CD4-positive, alpha-beta T cell (primary cell): ENCODE measurements around the gene AOC3. TPM values are rescaled to one million over a fixed set of nuclear protein-coding genes. Genes with fewer than 3 reads are reported as not detected.
"Not testable (repeated sequence)": the region's sequence is repeated elsewhere in the genome, so short reads cannot be mapped to it uniquely, and the experiment has no call there.

ENCODE experiments used
- ATAC-seq: fragments of 200-7000 bp; cut with Tn5 transposase; one replicate; pipeline ENCODE4 v1.10.0; 2022; ENCODE audit warnings: mild to moderate bottlenecking; ENCODE audit not compliant: poor library complexity
- CTCF ChIA-PET: fragments of 350-600 bp; sonication (Branson Sonifier 250); formaldehyde crosslinking; loops from one replicate; lab custom pipeline; 2021; ENCODE audit warnings: antibody characterized with exemption, inconsistent platforms; lab: Charles Lee
- POLR2A ChIA-PET: fragments of 350-600 bp; sonication (Branson Sonifier 250); formaldehyde crosslinking; loops from one replicate; lab custom pipeline; 2021; ENCODE audit warnings: antibody characterized with exemption, inconsistent platforms; lab: Charles Lee
- DNase-seq, 14 experiments: peaks; one replicate each; pipeline ENCODE4 v3.0.0-alpha.2; 2013 to 2020; ENCODE audit warnings: mixed read lengths in 2 of 14
- H3K27ac ChIP-seq, 2 donors: one replicate each; pipeline versions ENCODE4 v1.5.1 to v1.7.0; 2013; ENCODE audit warnings: low read length in 2 of 2, low read depth in 1 of 2, mild to moderate bottlenecking in 1 of 2
- H3K27me3 ChIP-seq, 2 experiments: 1 replicate in 1 of 2; 2 replicates in 1 of 2; pipeline versions ENCODE4 v1.6.1 to v1.7.0; 2013; ENCODE audit warnings: low read length in 2 of 2, control low read depth in 1 of 2, mild to moderate bottlenecking in 1 of 2, moderate library complexity in 1 of 2; ENCODE audit not compliant: insufficient read depth in 2 of 2, control insufficient read depth in 1 of 2
- H3K36me3 ChIP-seq: one replicate; pipeline ENCODE4 v1.6.1; 2013; ENCODE audit warnings: low read length, control low read depth; ENCODE audit not compliant: insufficient read depth
- H3K4me1 ChIP-seq: one replicate; pipeline ENCODE4 v1.6.1; 2013; ENCODE audit warnings: low read length, control low read depth; ENCODE audit not compliant: insufficient read depth
- H3K4me3 ChIP-seq: one replicate; pipeline ENCODE4 v1.5.1; 2013; ENCODE audit warnings: mild to moderate bottlenecking, low read length, moderate library complexity
- H3K9me3 ChIP-seq, 2 experiments: 1 replicate in 1 of 2; 2 replicates in 1 of 2; pipeline versions ENCODE4 v1.6.1 to v1.7.0; 2013; ENCODE audit warnings: low read length in 2 of 2, mild to moderate bottlenecking in 2 of 2, control low read depth in 1 of 2, moderate library complexity in 1 of 2; ENCODE audit not compliant: control insufficient read depth in 1 of 2, insufficient read depth in 1 of 2
- H3K27ac Mint-ChIP-seq: one replicate; pipeline ENCODE4 v1.8.0; 2020; ENCODE audit warnings: mixed read lengths
- H3K27me3 Mint-ChIP-seq: one replicate; pipeline ENCODE4 v1.8.0; 2021; ENCODE audit warnings: mixed read lengths
- H3K36me3 Mint-ChIP-seq: one replicate; pipeline ENCODE4 v1.8.0; 2021; ENCODE audit warnings: low read depth, mixed read lengths
- H3K4me1 Mint-ChIP-seq: one replicate; pipeline ENCODE4 v1.8.0; 2021; ENCODE audit warnings: low read depth, mixed read lengths
- H3K4me3 Mint-ChIP-seq: one replicate; pipeline ENCODE4 v1.8.0; 2020; ENCODE audit warnings: mild to moderate bottlenecking, mixed read lengths
- H3K9me3 Mint-ChIP-seq: one replicate; pipeline ENCODE4 v1.8.0; 2020; ENCODE audit warnings: mixed read lengths
- intact Hi-C, 2 experiments: fragments of 100-400 bp; cut with DNase I in 1 of 2; cut with micrococcal nuclease in 1 of 2; formaldehyde crosslinking; loops; one replicate each; pipeline versions ENCODE4 v1.15.1 to v1.9.0; 2023 to 2025; cut with DNase I, micrococcal nuclease
- total RNA-seq, 174 experiments: library from RNA in 2 of 174; stranded (reverse) in 2 of 174; gene quantifications; one replicate each; pipeline ENCODE4 v1.2.3 and lab custom pipeline; 2021 to 2026
- TF ChIP-seq, protein P1 (sequence below): fragments of 200-600 bp; IDR thresholded peaks from one replicate; pipeline ENCODE4 v1.8.0; 2022; ENCODE audit warnings: antibody characterized with exemption, mild to moderate bottlenecking

Gene AOC3
- total RNA-seq, 2 experiments from 2014 or later, result 0.78 to 1.0 TPM

DNA sequence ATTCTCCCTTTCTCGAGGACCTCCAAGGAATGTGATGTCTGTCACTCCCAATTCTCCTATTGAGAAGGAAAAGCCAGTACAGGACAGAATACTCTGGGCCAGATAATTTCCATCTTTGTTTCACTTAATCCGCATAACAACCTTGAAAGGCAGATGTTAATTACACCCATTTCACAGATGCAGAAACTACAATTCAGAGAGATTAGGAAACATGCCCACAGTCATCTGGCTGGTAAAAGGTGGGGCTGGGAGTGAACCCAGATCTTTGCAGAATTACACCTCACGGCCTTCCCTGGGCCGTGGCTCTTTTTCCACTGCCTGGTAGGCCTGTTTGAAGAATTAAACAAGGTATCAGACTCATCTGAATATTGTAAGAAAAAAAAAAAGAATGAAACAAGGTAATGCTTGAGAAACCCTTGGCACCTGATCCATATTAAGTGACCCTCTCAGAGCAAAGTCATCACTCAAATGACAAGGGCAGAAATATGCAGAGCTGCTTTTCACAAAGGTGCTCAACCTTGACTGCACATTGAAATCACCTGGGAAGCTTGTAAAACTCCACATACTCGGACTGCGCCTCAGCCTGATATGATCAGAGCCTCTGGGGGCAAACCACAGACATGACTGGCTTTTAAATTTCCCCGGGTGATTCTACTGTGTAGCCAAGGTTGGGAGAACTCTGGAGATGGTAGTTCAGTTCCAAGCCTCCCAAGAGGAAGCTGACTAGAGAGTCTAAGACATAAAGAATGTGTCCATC, 33.0 kb downstream of the AOC3 start:
- Histone ChIP-seq H3K36me3 (no peaks in the 10 kb centered on the region), H3K4me1 (no peaks in the 10 kb centered on the region), H3K27me3 (peaks cover 0 to 2% of the 10 kb centered on the region in 2 experiments), H3K9me3 (no peaks in the 10 kb centered on the region), H3K27ac (no peak overlapping the region), H3K4me3 (no peak overlapping the region)
- Mint-ChIP-seq H3K27me3 (peaks cover 15% of the 10 kb centered on the region), H3K27ac (no peak overlapping the region), H3K36me3 (no peaks in the 10 kb centered on the region), H3K4me3 (no peak overlapping the region), H3K4me1 (no peaks in the 10 kb centered on the region), H3K9me3 (no peaks in the 10 kb centered on the region)
- ATAC-seq (no peak), DNase-seq (no peak)
- ChIA-PET POLR2A (no interaction called here), CTCF (no interaction called here)
- intact Hi-C loops, result no loop called here
- TF ChIP-seq, protein P1, sequence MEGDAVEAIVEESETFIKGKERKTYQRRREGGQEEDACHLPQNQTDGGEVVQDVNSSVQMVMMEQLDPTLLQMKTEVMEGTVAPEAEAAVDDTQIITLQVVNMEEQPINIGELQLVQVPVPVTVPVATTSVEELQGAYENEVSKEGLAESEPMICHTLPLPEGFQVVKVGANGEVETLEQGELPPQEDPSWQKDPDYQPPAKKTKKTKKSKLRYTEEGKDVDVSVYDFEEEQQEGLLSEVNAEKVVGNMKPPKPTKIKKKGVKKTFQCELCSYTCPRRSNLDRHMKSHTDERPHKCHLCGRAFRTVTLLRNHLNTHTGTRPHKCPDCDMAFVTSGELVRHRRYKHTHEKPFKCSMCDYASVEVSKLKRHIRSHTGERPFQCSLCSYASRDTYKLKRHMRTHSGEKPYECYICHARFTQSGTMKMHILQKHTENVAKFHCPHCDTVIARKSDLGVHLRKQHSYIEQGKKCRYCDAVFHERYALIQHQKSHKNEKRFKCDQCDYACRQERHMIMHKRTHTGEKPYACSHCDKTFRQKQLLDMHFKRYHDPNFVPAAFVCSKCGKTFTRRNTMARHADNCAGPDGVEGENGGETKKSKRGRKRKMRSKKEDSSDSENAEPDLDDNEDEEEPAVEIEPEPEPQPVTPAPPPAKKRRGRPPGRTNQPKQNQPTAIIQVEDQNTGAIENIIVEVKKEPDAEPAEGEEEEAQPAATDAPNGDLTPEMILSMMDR, result no peak

DNA sequence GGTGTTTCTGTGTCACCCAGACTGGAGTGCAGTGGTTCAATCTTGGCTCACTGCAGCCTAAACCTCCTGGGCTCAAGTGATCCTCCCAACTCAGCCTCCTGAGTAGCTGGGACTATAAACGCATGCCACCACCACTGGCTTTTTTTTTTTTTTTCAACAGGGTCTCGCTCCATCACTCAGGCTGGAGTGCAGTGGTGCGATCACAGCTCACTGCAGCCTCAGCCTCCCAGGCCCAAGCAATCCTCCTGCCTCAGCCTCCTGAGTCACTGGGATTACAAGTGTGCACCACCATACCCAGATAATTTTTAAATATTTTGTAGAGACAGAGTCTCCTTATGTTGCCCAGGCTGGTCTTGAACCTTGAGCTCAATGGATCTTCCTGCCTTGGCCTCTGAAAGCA, 34.8 kb downstream of the AOC3 start:
- H3K4me3 ChIP-seq, H3K9me3 ChIP-seq, H3K27ac Mint-ChIP-seq, H3K4me1 ChIP-seq, H3K27me3 ChIP-seq, DNase-seq, H3K36me3 ChIP-seq, CTCF ChIA-PET, H3K4me1 Mint-ChIP-seq, H3K36me3 Mint-ChIP-seq, H3K27ac ChIP-seq, H3K9me3 Mint-ChIP-seq, POLR2A ChIA-PET, H3K4me3 Mint-ChIP-seq, intact Hi-C loops, ATAC-seq: not testable (repeated sequence)
- H3K27me3 Mint-ChIP-seq, result peaks cover 10% of the 10 kb centered on the region

DNA sequence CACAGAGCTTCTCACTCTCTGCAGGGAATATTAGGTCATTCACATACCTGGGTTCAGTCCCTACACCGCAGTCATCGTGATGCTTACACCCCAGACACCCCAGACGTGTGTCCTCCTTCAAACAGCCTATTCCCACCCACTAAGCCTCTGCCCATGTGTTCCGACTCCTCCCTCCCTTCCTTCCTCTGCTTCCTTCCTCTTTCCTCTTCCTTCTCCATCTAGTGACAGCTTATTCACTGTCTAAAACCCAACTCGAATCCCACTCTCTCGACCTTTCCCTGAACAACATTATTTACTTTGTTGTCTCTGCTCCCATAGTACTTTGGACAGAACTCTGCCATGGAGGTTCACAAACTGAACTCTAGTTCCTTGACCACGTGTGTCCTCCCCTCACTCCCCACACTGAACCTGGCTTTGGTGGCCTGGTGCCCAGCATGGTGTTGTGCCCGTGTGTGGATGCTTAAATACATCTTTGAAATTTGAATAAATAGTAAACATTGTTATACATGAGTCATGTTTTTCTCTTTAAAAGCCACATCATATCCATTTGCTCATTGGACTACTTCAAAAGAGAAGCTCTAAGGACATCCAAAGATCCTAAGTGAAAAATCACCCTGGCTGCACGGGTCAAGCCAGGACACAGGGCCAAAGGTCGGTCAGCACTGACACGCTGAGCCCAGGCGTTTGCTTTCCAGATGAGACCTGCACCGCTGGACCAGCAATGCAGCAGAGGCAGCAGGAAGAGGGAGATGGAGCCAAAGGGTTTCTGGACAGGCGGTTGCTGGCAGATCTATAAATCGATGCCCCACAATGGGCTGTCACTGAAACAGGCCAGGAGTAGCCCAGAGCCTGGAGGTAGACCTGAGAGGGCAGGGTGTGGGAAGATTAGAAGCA, 35.5 kb downstream of the AOC3 start:
- Mint-ChIP-seq H3K4me1 (no peaks in the 10 kb centered on the region), H3K27me3 (peaks cover 6% of the 10 kb centered on the region), H3K4me3 (no peak overlapping the region), H3K36me3 (no peaks in the 10 kb centered on the region), H3K9me3 (no peaks in the 10 kb centered on the region), H3K27ac (no peak overlapping the region)
- H3K27me3 ChIP-seq, result peaks cover 0 to 2% of the 10 kb centered on the region in 2 experiments
- TF ChIP-seq, protein P1, result no peak
- CTCF ChIA-PET, result no interaction called here
- H3K27ac ChIP-seq, result no peak overlapping the region
- DNase-seq, result no peak
- intact Hi-C loops, result no loop called here
- ATAC-seq, result no peak
- H3K9me3 ChIP-seq, result no peaks in the 10 kb centered on the region
- no peaks in the 10 kb centered on the region for H3K36me3 ChIP-seq
- no peak overlapping the region for H3K4me3 ChIP-seq
- no peaks in the 10 kb centered on the region for H3K4me1 ChIP-seq
- POLR2A ChIA-PET, result no interaction called here
